ENCODE data around the gene AGR2. TPM values are rescaled to one million over a fixed set of nuclear protein-coding genes. Genes with fewer than 3 reads are reported as not detected.

AGR2 gene
- total RNA-seq, 2 experiments from 2014 or later, result not detected

DNA sequence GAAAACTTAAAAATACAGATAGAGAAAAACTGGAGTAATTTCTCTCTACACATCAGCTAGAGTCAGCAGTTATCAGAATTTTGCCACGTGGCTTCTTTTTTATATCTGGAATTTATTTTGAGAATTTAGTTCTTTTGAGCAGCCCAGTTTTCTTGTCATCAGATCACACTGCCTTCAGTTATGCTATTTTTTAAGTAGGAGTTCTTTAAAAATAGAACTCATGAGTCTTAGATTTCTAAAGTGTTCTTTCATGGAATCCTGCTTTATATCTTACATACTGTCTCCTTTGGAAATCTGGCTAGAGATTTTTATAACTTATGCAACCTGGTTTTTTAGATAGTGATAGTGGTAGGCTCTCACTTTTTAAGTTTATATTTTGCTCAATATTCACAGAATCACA lies 24.2 kb downstream of the AGR2 start:
- POLR2A ChIA-PET, result no interaction called here
- H3K4me3 Mint-ChIP-seq, result no peak overlapping the region
- no peak overlapping the region for H3K4me3 ChIP-seq (ENCODE audit: low read length)
- H3K27me3 ChIP-seq (ENCODE audit: control insufficient read depth in 1 of 2, insufficient read depth in 2 of 2, low read length in 2 of 2), result no peaks in the 10 kb centered on the region
- H3K27ac ChIP-seq (ENCODE audit: low read depth in 1 of 2, low read length in 2 of 2), result no peak overlapping the region
- intact Hi-C loops (cut with DNase I, micrococcal nuclease), result no loop called here
- CTCF ChIA-PET, result no interaction called here
- H3K4me1 ChIP-seq (ENCODE audit: insufficient read depth, low read length), result no peaks in the 10 kb centered on the region
- H3K4me1 Mint-ChIP-seq (ENCODE audit: low read depth), result no peaks in the 10 kb centered on the region
- H3K9me3 ChIP-seq (ENCODE audit: control insufficient read depth in 1 of 2, insufficient read depth in 1 of 2, low read length in 2 of 2), result no peaks in the 10 kb centered on the region
- DNase-seq (no peak), ATAC-seq (ENCODE audit: poor library complexity) (no peak)
- H3K27ac Mint-ChIP-seq, result no peak overlapping the region
- TF ChIP-seq, protein P1, sequence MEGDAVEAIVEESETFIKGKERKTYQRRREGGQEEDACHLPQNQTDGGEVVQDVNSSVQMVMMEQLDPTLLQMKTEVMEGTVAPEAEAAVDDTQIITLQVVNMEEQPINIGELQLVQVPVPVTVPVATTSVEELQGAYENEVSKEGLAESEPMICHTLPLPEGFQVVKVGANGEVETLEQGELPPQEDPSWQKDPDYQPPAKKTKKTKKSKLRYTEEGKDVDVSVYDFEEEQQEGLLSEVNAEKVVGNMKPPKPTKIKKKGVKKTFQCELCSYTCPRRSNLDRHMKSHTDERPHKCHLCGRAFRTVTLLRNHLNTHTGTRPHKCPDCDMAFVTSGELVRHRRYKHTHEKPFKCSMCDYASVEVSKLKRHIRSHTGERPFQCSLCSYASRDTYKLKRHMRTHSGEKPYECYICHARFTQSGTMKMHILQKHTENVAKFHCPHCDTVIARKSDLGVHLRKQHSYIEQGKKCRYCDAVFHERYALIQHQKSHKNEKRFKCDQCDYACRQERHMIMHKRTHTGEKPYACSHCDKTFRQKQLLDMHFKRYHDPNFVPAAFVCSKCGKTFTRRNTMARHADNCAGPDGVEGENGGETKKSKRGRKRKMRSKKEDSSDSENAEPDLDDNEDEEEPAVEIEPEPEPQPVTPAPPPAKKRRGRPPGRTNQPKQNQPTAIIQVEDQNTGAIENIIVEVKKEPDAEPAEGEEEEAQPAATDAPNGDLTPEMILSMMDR (IDR thresholded peaks at IDR 0.05), result no peak
- no peaks in the 10 kb centered on the region for H3K9me3 Mint-ChIP-seq
- H3K36me3 Mint-ChIP-seq (ENCODE audit: low read depth), result no peaks in the 10 kb centered on the region
- H3K36me3 ChIP-seq (ENCODE audit: insufficient read depth, low read length), result no peaks in the 10 kb centered on the region
- no peaks in the 10 kb centered on the region for H3K27me3 Mint-ChIP-seq

DNA sequence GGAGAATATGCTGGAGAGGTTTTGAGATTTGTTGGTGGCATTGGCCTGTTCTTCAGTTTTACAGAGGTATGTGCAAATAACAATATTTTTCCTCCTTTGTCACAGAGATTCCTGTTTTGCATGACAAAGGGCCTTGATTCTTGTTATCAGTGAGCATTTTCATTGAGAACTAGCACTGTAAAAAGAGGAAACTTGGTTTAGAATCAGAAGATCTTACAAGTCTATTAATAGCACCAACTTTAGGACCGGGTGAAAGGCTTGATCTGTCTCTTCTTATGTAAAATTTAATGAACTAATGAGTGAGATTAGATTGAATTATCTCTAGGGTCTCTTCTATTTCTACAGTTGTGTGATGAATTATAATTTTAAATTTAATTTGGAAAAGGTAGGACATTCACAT lies 25.7 kb downstream of the AGR2 start:
- no peaks in the 10 kb centered on the region for H3K36me3 ChIP-seq (ENCODE audit: insufficient read depth, low read length)
- no peak for ATAC-seq (ENCODE audit: poor library complexity)
- intact Hi-C loops (cut with DNase I, micrococcal nuclease), result no loop called here
- DNase-seq, result no peak
- Mint-ChIP-seq H3K4me1 (ENCODE audit: low read depth) (no peaks in the 10 kb centered on the region), H3K36me3 (ENCODE audit: low read depth) (no peaks in the 10 kb centered on the region), H3K4me3 (no peak overlapping the region), H3K27me3 (no peaks in the 10 kb centered on the region), H3K9me3 (no peaks in the 10 kb centered on the region), H3K27ac (no peak overlapping the region)
- H3K27ac ChIP-seq (ENCODE audit: low read depth in 1 of 2, low read length in 2 of 2), result no peak overlapping the region
- no peaks in the 10 kb centered on the region for H3K27me3 ChIP-seq (ENCODE audit: control insufficient read depth in 1 of 2, insufficient read depth in 2 of 2, low read length in 2 of 2)
- POLR2A ChIA-PET, result no interaction called here
- CTCF ChIA-PET, result no interaction called here
- H3K4me3 ChIP-seq (ENCODE audit: low read length), result no peak overlapping the region
- no peaks in the 10 kb centered on the region for H3K9me3 ChIP-seq (ENCODE audit: control insufficient read depth in 1 of 2, insufficient read depth in 1 of 2, low read length in 2 of 2)
- no peaks in the 10 kb centered on the region for H3K4me1 ChIP-seq (ENCODE audit: insufficient read depth, low read length)
- TF ChIP-seq, protein P1 (IDR thresholded peaks at IDR 0.05), result no peak

DNA sequence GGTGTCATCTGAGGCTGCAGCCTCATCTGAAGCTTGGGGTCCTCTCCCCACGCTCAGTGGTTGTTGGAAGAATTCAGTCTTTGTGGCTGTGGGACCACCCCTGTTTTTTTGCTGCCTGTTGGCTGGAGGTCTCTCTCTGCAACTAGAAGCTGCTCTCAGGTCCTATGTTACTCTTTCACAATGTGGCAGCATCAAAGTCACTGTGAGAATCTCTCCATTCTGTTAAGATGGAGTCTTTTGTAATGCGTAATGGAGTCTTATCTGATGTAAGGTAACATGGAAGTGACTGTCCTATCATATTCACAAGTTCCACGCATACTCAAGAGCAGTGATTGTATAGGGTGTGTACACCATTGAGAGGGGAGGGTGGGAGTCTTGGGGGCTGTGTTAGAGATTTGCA lies 26.3 kb downstream of the AGR2 start:
- H3K4me1 ChIP-seq (ENCODE audit: insufficient read depth, low read length), result no peaks in the 10 kb centered on the region

More for the DNA sequence above, 26.3 kb downstream of the AGR2 start:
- no peaks in the 10 kb centered on the region for H3K9me3 Mint-ChIP-seq
- no peak overlapping the region for H3K27ac ChIP-seq (ENCODE audit: low read depth in 1 of 2, low read length in 2 of 2)
- H3K36me3 ChIP-seq (ENCODE audit: insufficient read depth, low read length), result no peaks in the 10 kb centered on the region
- DNase-seq, result no peak
- intact Hi-C loops (cut with DNase I, micrococcal nuclease), result no loop called here
- no peak for ATAC-seq (ENCODE audit: poor library complexity)
- POLR2A ChIA-PET, result no interaction called here
- H3K4me3 Mint-ChIP-seq, result no peak overlapping the region
- CTCF ChIA-PET, result no interaction called here
- H3K36me3 Mint-ChIP-seq (ENCODE audit: low read depth), result no peaks in the 10 kb centered on the region
- no peak overlapping the region for H3K4me3 ChIP-seq (ENCODE audit: low read length)
- H3K27me3 ChIP-seq (ENCODE audit: control insufficient read depth in 1 of 2, insufficient read depth in 2 of 2, low read length in 2 of 2), result no peaks in the 10 kb centered on the region
- no peaks in the 10 kb centered on the region for H3K27me3 Mint-ChIP-seq
- H3K27ac Mint-ChIP-seq, result no peak overlapping the region
- no peaks in the 10 kb centered on the region for H3K9me3 ChIP-seq (ENCODE audit: control insufficient read depth in 1 of 2, insufficient read depth in 1 of 2, low read length in 2 of 2)
- no peaks in the 10 kb centered on the region for H3K4me1 Mint-ChIP-seq (ENCODE audit: low read depth)
- TF ChIP-seq, protein P1 (IDR thresholded peaks at IDR 0.05), result no peak

Data from CD4-positive, alpha-beta T cell (primary cell).